Measurements from ENCODE around the gene CXCL13. TPM values are rescaled to one million over a fixed set of nuclear protein-coding genes. Genes with fewer than 3 reads are reported as not detected.
"Not testable (repeated sequence)": the region's sequence is repeated elsewhere in the genome, so short reads cannot be mapped to it uniquely, and the experiment has no call there.

Gene CXCL13
- total RNA-seq, 1 experiment from 2014 or later: not detected

GRCh38 chr4:77653162-77653758 lies 47.6 kb downstream of the CXCL13 start:
- H3K9me3 ChIP-seq (replicated peaks): no peaks in the 10 kb centered on the region
- H3K36me3 ChIP-seq: no peaks in the 10 kb centered on the region
- no peaks in the 10 kb centered on the region; the same call in none of the 2 replicates for H3K27me3 ChIP-seq (replicated peaks)
- H3K4me3 ChIP-seq: no peak overlapping the region
- DNase-seq (ENCODE audit: low read depth in 1 of 2, low spot score in 2 of 2): no peak
- H3K4me1 ChIP-seq (replicated peaks): no peaks in the 10 kb centered on the region
- no peak overlapping the region for H3K27ac ChIP-seq

- not testable (repeated sequence) for H3K4me1 ChIP-seq (replicated peaks); H3K27me3 ChIP-seq (replicated peaks); H3K36me3 ChIP-seq; H3K27ac ChIP-seq; DNase-seq (ENCODE audit: low read depth in 1 of 2, low spot score in 2 of 2); H3K9me3 ChIP-seq (replicated peaks); H3K4me3 ChIP-seq
Measured at GRCh38 chr4:77660318-77660717, 54.7 kb downstream of the CXCL13 start.

Other genes starting within 250 kb of the CXCL13 start
- gene CNOT6L, start 213.5 kb downstream of the CXCL13 start, total RNA-seq (2014; rRNA removed; shearing (Covaris generic)): 9.2 and 10.8 TPM in 2 replicates

All from SJSA1 (cell line).